HepG2 (cell line): ENCODE data around the gene SSH3. TPM values are rescaled to one million over a fixed set of nuclear protein-coding genes. Genes with fewer than 3 reads are reported as not detected.

Experiments used
- ATAC-seq: fragments of 200-7000 bp; cut with Tn5 transposase; 3 replicates; pipeline ENCODE4 v1.9.1; 2020; ENCODE audit warnings: mild to moderate bottlenecking, moderate library complexity
- BruUV-seq: library from RNA; stranded (reverse); fragments of 400-500 nt; replicated peaks from 2 replicates; lab custom pipeline; 2021; lab: Mats Ljungman, UMichigan
- CTCF ChIA-PET: fragments of 300-600 bp; formaldehyde crosslinking; extraction: SDS; loops from one replicate; lab custom pipeline; 2021; ENCODE audit warnings: low total read pairs, inconsistent platforms, low intra/inter-chr PET ratio; lab: Yijun Ruan, JAX
- POLR2A ChIA-PET: fragments of 350-600 bp; sonication (Branson Sonifier 250); formaldehyde crosslinking; loops from one replicate; lab custom pipeline; 2020; ENCODE audit warnings: antibody characterized with exemption, inconsistent platforms; lab: Yijun Ruan, JAX
- DNase-seq: peaks from one replicate; pipeline ENCODE4 v3.0.0-alpha.2; 2015; ENCODE audit warnings: low spot score
- FAIRE-seq: peaks from 3 replicates; lab custom pipeline; 2011; peaks lifted over from hg19 to GRCh38; lab: Jason Lieb, UNC
- H2AFZ ChIP-seq: one replicate; pipeline ENCODE4 v1.6.1; 2011; ENCODE audit warnings: low read length, inconsistent platforms
- H3K27ac ChIP-seq: fragments of 300-600 bp; 3 replicates; pipeline ENCODE4 v1.8.0; 2011; ENCODE audit warnings: mixed run types, mild to moderate bottlenecking, mixed read lengths, low read length, inconsistent platforms; ENCODE audit not compliant: insufficient read depth; ENCODE audit errors: extremely low read length
- H3K27me3 ChIP-seq, 2 experiments: fragments of 200-600 bp in 1 of 2; 2 replicates in 1 of 2; 3 replicates in 1 of 2; pipeline versions ENCODE4 v1.6.0 to v1.8.0; 2011; ENCODE audit warnings: low read length in 2 of 2, mild to moderate bottlenecking in 2 of 2, moderate library complexity in 2 of 2, inconsistent platforms in 1 of 2; ENCODE audit not compliant: insufficient read depth in 2 of 2, control insufficient read depth in 1 of 2
- H3K36me3 ChIP-seq, 2 experiments: fragments of 200-600 bp in 1 of 2; replicated peaks in 1 of 2; 2 replicates in 1 of 2; 3 replicates in 1 of 2; pipeline versions ENCODE4 v1.5.1 to v1.8.0; 2011; ENCODE audit warnings: low read length in 2 of 2, inconsistent platforms in 1 of 2; ENCODE audit not compliant: insufficient read depth in 2 of 2, control insufficient read depth in 1 of 2
- H3K4me1 ChIP-seq: 2 replicates; pipeline ENCODE4 v1.5.1; 2012; ENCODE audit warnings: low read length, inconsistent platforms; ENCODE audit not compliant: insufficient read depth
- H3K4me2 ChIP-seq: 2 replicates; pipeline ENCODE4 v1.6.0; 2011; ENCODE audit warnings: low read depth, low read length, inconsistent platforms
- H3K4me3 ChIP-seq, 3 experiments: fragments of 200-600 bp in 1 of 3; sonication (generic), shearing (Covaris generic) in 1 of 3; replicated peaks in 1 of 3; 2 replicates each; pipeline ENCODE4 v1.5.1; 2011 to 2016; ENCODE audit warnings: low read length in 3 of 3, inconsistent platforms in 2 of 3, low read depth in 2 of 3, mild to moderate bottlenecking in 2 of 3, control low read depth in 1 of 3, mixed read lengths in 1 of 3; ENCODE audit not compliant: insufficient read depth in 1 of 3
- H3K79me2 ChIP-seq: one replicate; pipeline ENCODE4 v1.6.1; 2011; ENCODE audit warnings: low read length, inconsistent platforms; ENCODE audit not compliant: insufficient read depth
- H3K9ac ChIP-seq: 2 replicates; pipeline ENCODE4 v1.6.0; 2011; ENCODE audit warnings: mild to moderate bottlenecking, low read depth, low read length, inconsistent platforms; ENCODE audit not compliant: insufficient read depth
- H3K9me3 ChIP-seq: 2 replicates; pipeline ENCODE4 v1.5.1; 2012; ENCODE audit warnings: mild to moderate bottlenecking, low read length
- H4K20me1 ChIP-seq: 2 replicates; pipeline ENCODE4 v1.6.0; 2011; ENCODE audit warnings: inconsistent platforms, mild to moderate bottlenecking, low read length, moderate library complexity; ENCODE audit not compliant: insufficient read depth
- CC2D1A ChIP-seq: sonication (generic); formaldehyde crosslinking; IDR thresholded peaks from 2 replicates; pipeline ENCODE4 v1.8.1; 2023; ENCODE audit warnings: mild to moderate bottlenecking, missing genetic modification reagents
- NCOA2 ChIP-seq: sonication (generic); formaldehyde crosslinking; IDR thresholded peaks from 2 replicates; pipeline ENCODE4 v1.8.0; 2022; ENCODE audit warnings: inconsistent platforms
- NONO ChIP-seq, 2 experiments: fragments of 450-650 bp in 1 of 2; sonication (generic) in 1 of 2; formaldehyde crosslinking in 1 of 2; IDR thresholded peaks in 1 of 2; conservative IDR thresholded peaks in 1 of 2; 2 replicates each; pipeline versions ENCODE4 v1.6.1 to v1.8.0; 2017 to 2022; ENCODE audit warnings: mild to moderate bottlenecking in 1 of 2, missing genetic modification reagents in 1 of 2, moderate library complexity in 1 of 2
- POLR2A ChIP-seq, 2 experiments: IDR thresholded peaks; 2 replicates each; pipeline ENCODE4 v1.6.1; 2011; ENCODE audit warnings: low read depth in 2 of 2, low read length in 2 of 2, mild to moderate bottlenecking in 1 of 2, moderate library complexity in 1 of 2; ENCODE audit not compliant: insufficient read depth in 1 of 2
- XBP1 ChIP-seq: sonication (generic); formaldehyde crosslinking; IDR thresholded peaks from 2 replicates; pipeline ENCODE4 v1.5.0; 2020; ENCODE audit warnings: missing genetic modification reagents
- XRCC5 ChIP-seq: fragments of 200-400 bp; formaldehyde crosslinking; optimal IDR thresholded peaks from 2 replicates; pipeline ENCODE3; 2017; ENCODE audit warnings: mild to moderate bottlenecking, low read length
- ZNF256 ChIP-seq: sonication (generic); formaldehyde crosslinking; conservative IDR thresholded peaks from 2 replicates; pipeline ENCODE4 v1.4.0; 2020; ENCODE audit warnings: missing genetic modification reagents
- ZNF549 ChIP-seq: sonication (generic); formaldehyde crosslinking; IDR thresholded peaks from 2 replicates; pipeline ENCODE4 v1.5.0; 2020; ENCODE audit warnings: missing genetic modification reagents
- ZNF605 ChIP-seq: sonication (generic); formaldehyde crosslinking; IDR thresholded peaks from 2 replicates; pipeline ENCODE4 v1.8.0; 2022; ENCODE audit warnings: mild to moderate bottlenecking, missing genetic modification reagents
- ZNF607 ChIP-seq: sonication (generic); formaldehyde crosslinking; IDR thresholded peaks from 2 replicates; pipeline ENCODE4 v1.5.1; 2020; ENCODE audit warnings: missing genetic modification reagents, mild to moderate bottlenecking, borderline replicate concordance
- ZNF713 ChIP-seq: sonication (generic); formaldehyde crosslinking; IDR thresholded peaks from 2 replicates; pipeline ENCODE4 v1.4.0; 2020; ENCODE audit warnings: mild to moderate bottlenecking, missing genetic modification reagents
- WGBS: methylation state at CpG from one replicate; pipeline ENCODE4 v1.1.6; 2017; ENCODE audit warnings: low lambda C conversion rate; 5-methylcytosine and 5-hydroxymethylcytosine counted together
- in situ Hi-C: cut with HindIII; loops from 2 replicates; pipeline ENCODE4 v1.10.0; 2017; ENCODE audit warnings: low pct_unique_long_range_greater_than_20kb; ENCODE audit not compliant: extremely low pct_ligation_motif_present
- intact Hi-C: fragments of 100-400 bp; cut with micrococcal nuclease; formaldehyde crosslinking; loops from one replicate; pipeline ENCODE4 v1.10.0; 2022; ENCODE audit not compliant: unreplicated experiment
- polyA plus RNA-seq, 8 experiments: library from polyadenylated mRNA; depleted of rRNA in 3 of 8; stranded (reverse) in 7 of 8; unstranded in 1 of 8; fragments of >200 nt; fragmentation: Illumina TruSeq in 4 of 8; extraction: Trizol in 4 of 8; gene quantifications; 2 replicates each; pipeline versions ENCODE4 v1.2.1 to v1.2.3, GENCODE V29; 2011 to 2016; ENCODE audit warnings: low read depth in 4 of 8, missing spikeins in 1 of 8, mixed read lengths in 1 of 8; ENCODE audit not compliant: insufficient read depth in 1 of 8
- total RNA-seq, 5 experiments: library from RNA; depleted of rRNA; stranded (reverse); fragments of >200 nt; fragmentation: Illumina TruSeq; extraction: Trizol; gene quantifications; 2 replicates each; pipeline ENCODE4 v1.2.3, GENCODE V29; 2016; ENCODE audit warnings: low read depth in 1 of 5
- TF ChIP-seq, protein P1 (sequence below): sonication (generic); formaldehyde crosslinking; IDR thresholded peaks from 2 replicates; pipeline ENCODE4 v1.4.0; 2020; ENCODE audit warnings: missing genetic modification reagents
- TF ChIP-seq, protein P2 (sequence below), 2 experiments: sonication (generic) in 1 of 2; formaldehyde crosslinking in 1 of 2; IDR thresholded peaks; 2 replicates each; pipeline versions ENCODE4 v1.5.1 to v1.6.1; 2011 to 2020; ENCODE audit warnings: borderline replicate concordance in 1 of 2, low read depth in 1 of 2, low read length in 1 of 2, mild to moderate bottlenecking in 1 of 2, missing genetic modification reagents in 1 of 2, moderate library complexity in 1 of 2

SSH3 gene
- total and polyA plus RNA-seq, 2 of the 13 experiments (the other 11 are each of a cell fraction or from before 2014, with no cell fraction given) = 12.4 to 18.8 TPM

DNA sequence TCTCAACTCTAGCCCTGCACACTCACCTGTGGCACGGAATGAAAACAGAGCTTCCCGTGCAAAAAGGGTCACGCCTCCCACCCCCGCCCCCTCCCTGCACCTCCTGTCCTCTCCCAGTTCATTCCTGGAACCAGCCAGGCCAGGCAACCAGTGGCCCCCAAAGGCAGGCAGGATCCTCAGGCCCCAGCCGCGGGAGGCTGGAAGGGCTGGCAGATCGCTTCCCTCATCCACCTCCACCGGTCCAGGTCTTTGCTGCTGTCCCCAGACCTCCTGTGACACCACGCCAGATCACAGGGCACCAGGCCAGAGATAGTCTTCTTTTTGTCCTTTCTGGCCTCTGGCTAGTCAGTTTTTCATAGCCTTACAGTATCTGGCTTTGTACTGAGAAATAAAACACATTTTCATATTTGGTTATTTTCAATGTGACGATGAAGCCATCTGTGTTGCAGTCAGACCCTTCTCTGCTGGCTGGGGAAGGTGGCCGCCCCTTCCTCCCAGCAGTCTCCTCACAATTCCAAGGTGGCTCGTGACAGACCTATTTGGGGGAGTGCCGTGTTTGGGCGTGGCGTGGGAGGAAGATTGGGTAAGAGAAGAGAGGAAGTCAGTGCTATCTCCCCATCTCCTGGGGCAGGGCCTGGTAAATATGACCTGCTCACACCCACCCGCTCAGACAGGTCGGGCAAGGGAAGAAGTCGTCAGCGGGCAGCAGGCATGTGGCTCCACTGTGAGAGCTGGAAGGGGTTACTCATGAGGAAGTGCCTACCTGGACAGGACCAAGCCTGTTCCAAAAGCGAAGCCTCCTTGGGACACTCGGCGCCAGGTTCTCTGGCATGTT is 9.1 kb downstream of the SSH3 start:
- H4K20me1 ChIP-seq = no peaks in the 10 kb centered on the region
- DNase-seq (no peak), FAIRE-seq (no peak), ATAC-seq (no peak)
- peaks cover 5% of the 10 kb centered on the region; the same call in 1 of the 2 replicates for H3K4me1 ChIP-seq
- no TSS peak for BruUV-seq
- no peaks in the 10 kb centered on the region; a peak in 1 of 5 replicates for H3K36me3 ChIP-seq
- no peaks in the 10 kb centered on the region for H3K79me2 ChIP-seq
- no peaks in the 10 kb centered on the region for H3K9me3 ChIP-seq
- intact Hi-C loops = loop anchor here (10.0 kb wide), 1 partner anchor 198 kb away; the partner anchor contains the start of gene KDM2A
- no peak overlapping the region for H3K9ac ChIP-seq
- TF ChIP-seq ZNF549 = no peak
- no peak for TF ChIP-seq ZNF607 (CRISPR knock-in tag)
- TF ChIP-seq XBP1 (CRISPR knock-in tag) = no peak
- no peak for TF ChIP-seq ZNF256 (CRISPR knock-in tag)
- TF ChIP-seq NONO (IDR thresholded peaks at IDR 0.05) = no peak
- no peak for TF ChIP-seq NONO (CRISPR knock-in tag; conservative IDR thresholded peaks at IDR 0.05)
- no peak for TF ChIP-seq ZNF605 (CRISPR knock-in tag)
- TF ChIP-seq, protein P1, sequence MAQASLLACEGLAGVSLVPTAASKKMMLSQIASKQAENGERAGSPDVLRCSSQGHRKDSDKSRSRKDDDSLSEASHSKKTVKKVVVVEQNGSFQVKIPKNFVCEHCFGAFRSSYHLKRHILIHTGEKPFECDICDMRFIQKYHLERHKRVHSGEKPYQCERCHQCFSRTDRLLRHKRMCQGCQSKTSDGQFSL (CRISPR knock-in tag) = no peak
- no peak for TF ChIP-seq POLR2A (IDR thresholded peaks at IDR 0.05; ENCODE audit: insufficient read depth in 1 of 2, low read depth in 2 of 2, low read length in 2 of 2)
- no peak for TF ChIP-seq ZNF713 (CRISPR knock-in tag)
- TF ChIP-seq NCOA2 (CRISPR knock-in tag) = no peak
- no peak for TF ChIP-seq CC2D1A
- TF ChIP-seq XRCC5 = no peak
- TF ChIP-seq, protein P2, sequence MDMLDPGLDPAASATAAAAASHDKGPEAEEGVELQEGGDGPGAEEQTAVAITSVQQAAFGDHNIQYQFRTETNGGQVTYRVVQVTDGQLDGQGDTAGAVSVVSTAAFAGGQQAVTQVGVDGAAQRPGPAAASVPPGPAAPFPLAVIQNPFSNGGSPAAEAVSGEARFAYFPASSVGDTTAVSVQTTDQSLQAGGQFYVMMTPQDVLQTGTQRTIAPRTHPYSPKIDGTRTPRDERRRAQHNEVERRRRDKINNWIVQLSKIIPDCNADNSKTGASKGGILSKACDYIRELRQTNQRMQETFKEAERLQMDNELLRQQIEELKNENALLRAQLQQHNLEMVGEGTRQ (IDR thresholded peaks at IDR 0.05; ENCODE audit: low read depth, low read length) = no peak
- TF ChIP-seq, protein P2 (CRISPR knock-in tag; IDR thresholded peaks at IDR 0.05; ENCODE audit: borderline replicate concordance) = no peak
- CTCF ChIA-PET = no interaction called here
- no peak overlapping the region for H3K27ac ChIP-seq
- in situ Hi-C loops = no loop called here
- H3K4me2 ChIP-seq = no peak overlapping the region
- H3K27me3 ChIP-seq = no peaks in the 10 kb centered on the region
- no peak overlapping the region for H3K4me3 ChIP-seq
- WGBS = 76% methylated on average over 22 of the region's 22 CpGs
- POLR2A ChIA-PET = interaction anchor here (2.0 kb wide), 1 partner anchor 9 kb away, joined by 9 read pairs; the partner anchor contains the start of gene SSH3
- H2AFZ ChIP-seq = no peak overlapping the region
